GM23338 (cell line): ENCODE measurements around the gene ITGA1. TPM values are rescaled to one million over a fixed set of nuclear protein-coding genes. Genes with fewer than 3 reads are reported as not detected.

Experiments used
- ATAC-seq: fragments of 200-7000 bp; cut with Tn5 transposase; 3 replicates; pipeline ENCODE4 v1.9.1; 2020
- DNase-seq: peaks from one replicate; pipeline ENCODE4 v3.0.0-alpha.2; 2015; ENCODE audit warnings: low spot score
- H2AFZ ChIP-seq: fragments of 200-600 bp; sonication (generic); 2 replicates; pipeline ENCODE4 v1.8.0; 2016; ENCODE audit warnings: antibody characterized with exemption, mild to moderate bottlenecking, moderate library complexity
- H3F3A ChIP-seq: fragments of 200-600 bp; sonication (generic); replicated peaks from 2 replicates; pipeline ENCODE4 v1.8.0; 2017; ENCODE audit warnings: antibody characterized with exemption, mixed run types, low read depth
- H3K27ac ChIP-seq: fragments of 200-600 bp; sonication (generic); 2 replicates; pipeline ENCODE4 v1.6.1; 2016; ENCODE audit warnings: low read depth
- H3K27me3 ChIP-seq: fragments of 200-600 bp; sonication (generic); 2 replicates; pipeline ENCODE4 v1.8.0; 2016; ENCODE audit warnings: mild to moderate bottlenecking, mixed run types, moderate library complexity; ENCODE audit not compliant: insufficient read depth
- H3K36me3 ChIP-seq: fragments of 200-600 bp; sonication (generic); 2 replicates; pipeline ENCODE4 v1.8.0; 2016; ENCODE audit warnings: mild to moderate bottlenecking; ENCODE audit not compliant: insufficient read depth
- H3K4me1 ChIP-seq: fragments of 200-600 bp; sonication (generic); 2 replicates; pipeline ENCODE4 v1.8.0; 2016; ENCODE audit warnings: mild to moderate bottlenecking, moderate library complexity; ENCODE audit not compliant: insufficient read depth
- H3K4me2 ChIP-seq: fragments of 200-600 bp; sonication (generic); 2 replicates; pipeline ENCODE4 v1.7.1; 2017; ENCODE audit warnings: mixed run types
- H3K4me3 ChIP-seq: fragments of 200-600 bp; sonication (generic); 2 replicates; pipeline ENCODE4 v1.6.1; 2016; ENCODE audit warnings: mixed run types
- H3K79me2 ChIP-seq: fragments of 200-600 bp; sonication (generic); replicated peaks from 2 replicates; pipeline ENCODE4 v1.8.0; 2017; ENCODE audit warnings: mild to moderate bottlenecking; ENCODE audit not compliant: insufficient read depth
- H3K9me2 ChIP-seq: fragments of 200-600 bp; sonication (generic); 2 replicates; pipeline ENCODE4 v1.8.0; 2017; ENCODE audit not compliant: insufficient read depth
- H4K20me1 ChIP-seq: fragments of 200-600 bp; sonication (generic); replicated peaks from 2 replicates; pipeline ENCODE4 v1.8.0; 2017; ENCODE audit warnings: mild to moderate bottlenecking; ENCODE audit not compliant: insufficient read depth
- H3K27ac Mint-ChIP-seq: 2 replicates; pipeline ENCODE4 v1.8.0; 2020; ENCODE audit warnings: inconsistent platforms, mild to moderate bottlenecking, moderate library complexity, mixed read lengths
- H3K27me3 Mint-ChIP-seq: 3 replicates; pipeline ENCODE4 v1.8.0; 2022; ENCODE audit warnings: low read depth, mild to moderate bottlenecking, moderate library complexity, mixed read lengths, inconsistent platforms; ENCODE audit not compliant: insufficient read depth, poor library complexity
- H3K36me3 Mint-ChIP-seq: 3 replicates; pipeline ENCODE4 v1.8.0; 2021; ENCODE audit warnings: low read depth, mild to moderate bottlenecking, inconsistent platforms, moderate library complexity, mixed read lengths
- H3K4me1 Mint-ChIP-seq: 3 replicates; pipeline ENCODE4 v1.8.0; 2020; ENCODE audit warnings: mild to moderate bottlenecking, inconsistent platforms, mixed read lengths
- H3K4me3 Mint-ChIP-seq: 3 replicates; pipeline ENCODE4 v1.8.0; 2021; ENCODE audit warnings: moderate library complexity, mild to moderate bottlenecking, inconsistent platforms, mixed read lengths
- H3K9me3 Mint-ChIP-seq: 3 replicates; pipeline ENCODE4 v1.8.0; 2020; ENCODE audit warnings: moderate library complexity, mild to moderate bottlenecking, inconsistent platforms, mixed read lengths
- CREB1 ChIP-seq: fragments of 250-450 bp; sonication (Bioruptor Pico); IDR thresholded peaks from 2 replicates; pipeline ENCODE4 v1.5.0; 2020; ENCODE audit warnings: low read depth, mild to moderate bottlenecking, moderate library complexity
- CTCF ChIP-seq, 2 experiments: fragments of 200-600 bp in 1 of 2; sonication (generic) in 1 of 2; conservative IDR thresholded peaks; 2 replicates each; pipeline versions ENCODE4 v1.5.1 to v1.6.1; 2016 to 2017; ENCODE audit warnings: antibody characterized with exemption in 2 of 2, low read depth in 2 of 2, mild to moderate bottlenecking in 2 of 2, moderate library complexity in 1 of 2
- EZH2 ChIP-seq: fragments of 200-600 bp; sonication (generic); IDR thresholded peaks from one replicate; pipeline ENCODE4 v1.8.0; 2017; ENCODE audit warnings: antibody characterized with exemption, mild to moderate bottlenecking, low read depth; ENCODE audit not compliant: unreplicated experiment
- EZH2phosphoT487 ChIP-seq: fragments of 200-600 bp; sonication (generic); IDR thresholded peaks from one replicate; pipeline ENCODE4 v1.8.1; 2018; ENCODE audit warnings: antibody characterized with exemption; ENCODE audit not compliant: unreplicated experiment
- JUNB ChIP-seq: IDR thresholded peaks from one replicate; pipeline ENCODE4 v1.6.1; 2016; ENCODE audit warnings: antibody characterized with exemption; ENCODE audit not compliant: unreplicated experiment
- NANOG ChIP-seq: IDR thresholded peaks from 2 replicates; pipeline ENCODE4 v1.6.1; 2016; ENCODE audit warnings: antibody characterized with exemption, borderline replicate concordance
- STAT1 ChIP-seq: IDR thresholded peaks from one replicate; pipeline ENCODE4 v1.6.1; 2016; ENCODE audit warnings: antibody characterized with exemption; ENCODE audit not compliant: unreplicated experiment
- ZNF114 ChIP-seq: fragments of 250-450 bp; sonication (Bioruptor Pico); IDR thresholded peaks from 2 replicates; pipeline ENCODE4 v1.5.0; 2020; ENCODE audit warnings: mild to moderate bottlenecking, moderate library complexity
- ZNF331 ChIP-seq: fragments of 250-450 bp; sonication (Bioruptor Pico); IDR thresholded peaks from 2 replicates; pipeline ENCODE4 v1.5.0; 2020; ENCODE audit warnings: low read depth, mild to moderate bottlenecking, moderate library complexity
- ZNF462 ChIP-seq: fragments of 250-450 bp; sonication (Bioruptor Pico); IDR thresholded peaks from 2 replicates; pipeline ENCODE4 v1.5.0; 2020; ENCODE audit warnings: mild to moderate bottlenecking, moderate library complexity
- polyA plus RNA-seq: library from polyadenylated mRNA; unstranded; fragments of >200 nt; fragmentation: Nextera tagmentation; extraction: Ambion mirVana; gene quantifications from 2 replicates; pipeline ENCODE4 v1.2.1, GENCODE V29; 2016
- total RNA-seq: library from RNA; depleted of rRNA; stranded (reverse); fragments of >200 nt; shearing (Covaris generic); gene quantifications from 2 replicates; pipeline ENCODE4 v1.2.3, GENCODE V29; 2014

ITGA1 gene
- total and polyA plus RNA-seq, 2 experiments from 2014 or later, result 1.8 to 4.9 TPM

DNA sequence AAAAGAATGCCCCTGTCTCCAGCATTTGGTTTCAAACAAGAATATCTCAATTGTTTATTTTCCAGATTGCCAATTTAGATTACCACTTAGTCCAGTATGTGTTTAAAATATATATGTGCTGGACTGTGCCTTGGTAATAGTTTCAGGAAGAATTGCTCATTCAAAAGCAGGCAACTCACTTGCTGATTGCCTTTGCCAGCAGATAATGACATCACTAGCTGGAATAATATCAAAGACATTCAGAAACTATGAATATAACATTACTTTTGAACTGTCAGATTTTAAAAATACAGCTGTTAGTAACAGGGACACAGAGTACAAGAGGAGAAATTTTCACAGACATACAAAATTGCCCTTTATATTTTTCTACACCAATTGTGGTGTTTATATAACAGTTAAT is 105.4 kb downstream of the ITGA1 start:
- TF ChIP-seq ZNF462, result no peak
- no peak for TF ChIP-seq EZH2phosphoT487
- TF ChIP-seq ZNF331 (CRISPR knock-in tag), result no peak
- TF ChIP-seq CREB1 (CRISPR knock-in tag), result no peak
- TF ChIP-seq CTCF (conservative IDR thresholded peaks at IDR 0.05; ENCODE audit: low read depth in 2 of 2), result no peak
- TF ChIP-seq ZNF114, result no peak
- no peak for TF ChIP-seq STAT1
- no peak for TF ChIP-seq NANOG
- TF ChIP-seq EZH2, result no peak
- TF ChIP-seq JUNB, result no peak
- H3K27ac ChIP-seq, result no peak overlapping the region
- no peak overlapping the region for H3K4me3 ChIP-seq
- H3K27me3 Mint-ChIP-seq, result no peaks in the 10 kb centered on the region
- H3K79me2 ChIP-seq, result no peaks in the 10 kb centered on the region
- no peaks in the 10 kb centered on the region for H3K9me2 ChIP-seq
- no peaks in the 10 kb centered on the region for H3K36me3 Mint-ChIP-seq
- H3K4me1 ChIP-seq, result no peaks in the 10 kb centered on the region
- ATAC-seq (no peak), DNase-seq (no peak)
- H3K4me3 Mint-ChIP-seq, result no peak overlapping the region
- H3K9me3 Mint-ChIP-seq, result no peaks in the 10 kb centered on the region
- H3K36me3 ChIP-seq, result no peaks in the 10 kb centered on the region
- H2AFZ ChIP-seq, result no peak overlapping the region
- H3K4me2 ChIP-seq, result no peak overlapping the region
- no peaks in the 10 kb centered on the region for H4K20me1 ChIP-seq
- no peaks in the 10 kb centered on the region for H3F3A ChIP-seq
- H3K27ac Mint-ChIP-seq, result no peak overlapping the region
- H3K27me3 ChIP-seq, result no peaks in the 10 kb centered on the region
- 0 out of 3 replicates have a peak, but pooled peaks cover 2% of the 10 kb centered on the region for H3K4me1 Mint-ChIP-seq
